Keratinocyte (primary cell): ENCODE data around the gene PARD3. TPM values are rescaled to one million over a fixed set of nuclear protein-coding genes. Genes with fewer than 3 reads are reported as not detected.

Experiments
- DNase-seq: peaks from one replicate; pipeline ENCODE4 v3.0.0-alpha.2; 2011; ENCODE audit warnings: low read depth, missing footprints, low spot score
- FAIRE-seq: peaks from 2 replicates; lab custom pipeline; 2011; peaks lifted over from hg19 to GRCh38; lab: Jason Lieb, UNC
- H2AFZ ChIP-seq: 2 replicates; pipeline ENCODE4 v1.6.0; 2012; ENCODE audit warnings: low read length, control low read depth, inconsistent platforms; ENCODE audit not compliant: control insufficient read depth
- H3K27ac ChIP-seq: 2 replicates; pipeline ENCODE4 v1.5.1; 2011; ENCODE audit warnings: low read length; ENCODE audit not compliant: control insufficient read depth, insufficient read depth
- H3K27me3 ChIP-seq: 3 replicates; pipeline ENCODE4 v1.6.0; 2011; ENCODE audit warnings: low read length; ENCODE audit not compliant: control insufficient read depth, insufficient read depth; ENCODE audit errors: extremely low read depth
- H3K36me3 ChIP-seq, 2 experiments: 2 replicates in 1 of 2; 3 replicates in 1 of 2; pipeline ENCODE4 v1.5.1; 2011; ENCODE audit warnings: low read length in 2 of 2, mild to moderate bottlenecking in 1 of 2; ENCODE audit not compliant: control insufficient read depth in 2 of 2, insufficient read depth in 2 of 2; ENCODE audit errors: extremely low read depth in 1 of 2
- H3K4me1 ChIP-seq: 3 replicates; pipeline ENCODE4 v1.5.1; 2011; ENCODE audit warnings: low read length; ENCODE audit not compliant: control insufficient read depth, insufficient read depth; ENCODE audit errors: extremely low read depth
- H3K4me2 ChIP-seq: 3 replicates; pipeline ENCODE4 v1.6.0; 2011; ENCODE audit warnings: low read depth, low read length; ENCODE audit not compliant: control insufficient read depth, insufficient read depth; ENCODE audit errors: extremely low read depth
- H3K4me3 ChIP-seq, 3 experiments: fragments of 200-600 bp in 1 of 3; sonication (generic) in 1 of 3; 2 replicates in 2 of 3; 3 replicates in 1 of 3; pipeline ENCODE4 v1.5.1; 2011 to 2016; ENCODE audit warnings: low read length in 3 of 3, mild to moderate bottlenecking in 3 of 3, control low read depth in 2 of 3, inconsistent platforms in 1 of 3, low read depth in 1 of 3, mixed read lengths in 1 of 3, mixed run types in 1 of 3, moderate library complexity in 1 of 3; ENCODE audit not compliant: control insufficient read depth in 2 of 3, insufficient read depth in 2 of 3; ENCODE audit errors: extremely low read depth in 1 of 3
- H3K79me2 ChIP-seq: 2 replicates; pipeline ENCODE4 v1.6.0; 2012; ENCODE audit warnings: low read length; ENCODE audit not compliant: control insufficient read depth, insufficient read depth
- H3K9ac ChIP-seq: 3 replicates; pipeline ENCODE4 v1.6.0; 2011; ENCODE audit warnings: low read length; ENCODE audit not compliant: control insufficient read depth, insufficient read depth; ENCODE audit errors: extremely low read depth
- H3K9me1 ChIP-seq: 3 replicates; pipeline ENCODE4 v1.6.0; 2011; ENCODE audit warnings: low read length; ENCODE audit not compliant: control insufficient read depth, insufficient read depth; ENCODE audit errors: extremely low read depth
- H3K9me3 ChIP-seq: 2 replicates; pipeline ENCODE4 v1.5.1; 2012; ENCODE audit warnings: low read depth, low read length; ENCODE audit not compliant: control insufficient read depth
- H4K20me1 ChIP-seq: 3 replicates; pipeline ENCODE4 v1.6.0; 2011; ENCODE audit warnings: low read length; ENCODE audit not compliant: control insufficient read depth, insufficient read depth; ENCODE audit errors: extremely low read depth
- EZH2 ChIP-seq: IDR thresholded peaks from one replicate; pipeline ENCODE4 v1.6.1; 2012; ENCODE audit warnings: inconsistent platforms, mild to moderate bottlenecking, low read length, moderate library complexity
- dilution Hi-C: fragments of 300-500 bp; cut with MboI; formaldehyde crosslinking; loops from one replicate; pipeline ENCODE4 v1.7.0; 2020; ENCODE audit warnings: low sequenced_read_pairs; ENCODE audit not compliant: extremely low pct_ligation_motif_present
- polyA plus RNA-seq, 5 experiments: library from polyadenylated mRNA; depleted of rRNA in 3 of 5; stranded (reverse) in 3 of 5; stranded (forward) in 1 of 5; unstranded in 1 of 5; fragments of >200 nt; gene quantifications; 1 replicate in 1 of 5; 2 replicates in 3 of 5; 3 replicates in 1 of 5; pipeline versions ENCODE4 v1.2.1 to v1.2.3, GENCODE V29; 2011 to 2012; ENCODE audit warnings: missing spikeins in 2 of 5, low read depth in 1 of 5, low replicate concordance in 1 of 5
- TF ChIP-seq, protein P1 (sequence below), 3 experiments: IDR thresholded peaks in 1 of 3; conservative IDR thresholded peaks in 1 of 3; optimal IDR thresholded peaks in 1 of 3; 2 replicates in 2 of 3; 3 replicates in 1 of 3; pipeline versions ENCODE3 to v1.5.1; 2011; ENCODE audit warnings: low read length in 3 of 3, mild to moderate bottlenecking in 3 of 3, moderate library complexity in 2 of 3, control low read depth in 1 of 3, inconsistent platforms in 1 of 3; ENCODE audit not compliant: insufficient read depth in 2 of 3; ENCODE audit errors: extremely low read depth in 1 of 3

The PARD3 gene
- polyA plus RNA-seq, 1 donor (not counting 4 experiments of a cell fraction or from before 2014, with no cell fraction given) = 46.4 TPM

DNA sequence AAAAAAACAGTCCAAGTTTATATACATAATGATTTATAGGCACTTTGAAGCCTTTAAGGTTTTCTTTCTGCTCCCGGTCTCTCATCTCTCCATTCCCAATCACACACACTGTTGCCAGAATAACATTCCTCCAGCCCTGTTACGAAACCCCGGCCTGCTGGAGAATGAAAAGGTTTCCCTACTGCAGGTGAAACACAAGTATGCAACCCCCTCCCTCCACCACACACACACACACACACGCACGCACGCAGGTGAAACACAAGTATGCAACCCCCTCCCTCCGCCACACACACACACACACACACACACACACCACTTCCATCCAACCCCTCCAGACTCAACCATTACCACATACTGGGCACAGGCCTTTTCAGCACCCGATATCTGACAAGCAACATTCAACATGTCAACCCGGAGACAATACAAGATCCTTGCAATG, 87.5 kb downstream of the PARD3 start:
- Histone ChIP-seq H3K4me3 (no peak overlapping the region), H3K79me2 (peaks cover 71% of the 10 kb centered on the region), H3K27me3 (no peaks in the 10 kb centered on the region), H3K4me2 (peak overlapping the region; percentile 51), H3K4me1 (peaks cover 51% of the 10 kb centered on the region), H3K36me3 (no peaks in the 10 kb centered on the region), H4K20me1 (no peaks in the 10 kb centered on the region), H3K27ac (no peak overlapping the region), H3K9me3 (no peaks in the 10 kb centered on the region), H3K9me1 (peaks cover 4% of the 10 kb centered on the region), H3K9ac (no peak overlapping the region), H2AFZ (no peak overlapping the region)
- DNase-seq = no peak
- TF ChIP-seq, protein P1, sequence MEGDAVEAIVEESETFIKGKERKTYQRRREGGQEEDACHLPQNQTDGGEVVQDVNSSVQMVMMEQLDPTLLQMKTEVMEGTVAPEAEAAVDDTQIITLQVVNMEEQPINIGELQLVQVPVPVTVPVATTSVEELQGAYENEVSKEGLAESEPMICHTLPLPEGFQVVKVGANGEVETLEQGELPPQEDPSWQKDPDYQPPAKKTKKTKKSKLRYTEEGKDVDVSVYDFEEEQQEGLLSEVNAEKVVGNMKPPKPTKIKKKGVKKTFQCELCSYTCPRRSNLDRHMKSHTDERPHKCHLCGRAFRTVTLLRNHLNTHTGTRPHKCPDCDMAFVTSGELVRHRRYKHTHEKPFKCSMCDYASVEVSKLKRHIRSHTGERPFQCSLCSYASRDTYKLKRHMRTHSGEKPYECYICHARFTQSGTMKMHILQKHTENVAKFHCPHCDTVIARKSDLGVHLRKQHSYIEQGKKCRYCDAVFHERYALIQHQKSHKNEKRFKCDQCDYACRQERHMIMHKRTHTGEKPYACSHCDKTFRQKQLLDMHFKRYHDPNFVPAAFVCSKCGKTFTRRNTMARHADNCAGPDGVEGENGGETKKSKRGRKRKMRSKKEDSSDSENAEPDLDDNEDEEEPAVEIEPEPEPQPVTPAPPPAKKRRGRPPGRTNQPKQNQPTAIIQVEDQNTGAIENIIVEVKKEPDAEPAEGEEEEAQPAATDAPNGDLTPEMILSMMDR (optimal IDR thresholded peaks at IDR 0.05 in 1 of 3, IDR thresholded peaks at IDR 0.05 in 1 of 3, conservative IDR thresholded peaks at IDR 0.05 in 1 of 3; ENCODE audit: extremely low read depth in 1 of 3, insufficient read depth in 2 of 3, low read length in 3 of 3) = no peak
- TF ChIP-seq EZH2 = no peak
- dilution Hi-C loops = no loop called here
- peak; percentile 66 for FAIRE-seq

DNA sequence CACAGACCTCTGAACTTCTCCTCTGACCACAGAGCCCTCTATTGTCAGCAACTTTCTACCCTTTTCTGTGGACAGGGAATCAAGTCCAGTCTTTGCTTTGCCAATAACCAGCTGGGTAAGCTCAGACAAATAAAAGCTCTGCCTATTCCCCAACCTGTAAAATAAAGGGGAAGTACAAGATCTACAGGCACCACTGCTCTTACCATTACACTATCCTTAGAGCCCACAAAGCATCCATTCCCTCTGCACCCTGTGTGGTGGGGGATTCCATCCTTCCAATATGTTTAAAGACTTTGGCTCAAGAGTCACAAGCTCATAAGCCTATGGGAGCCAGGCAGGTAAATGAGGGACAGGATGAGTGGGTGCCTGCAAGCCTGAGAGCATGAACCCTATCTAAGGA, 88.2 kb downstream of the PARD3 start:
- Histone ChIP-seq H3K36me3 (no peaks in the 10 kb centered on the region), H4K20me1 (no peaks in the 10 kb centered on the region), H3K4me2 (no peak overlapping the region), H3K79me2 (peaks cover 75% of the 10 kb centered on the region), H3K4me1 (peaks cover 51% of the 10 kb centered on the region), H3K9me3 (no peaks in the 10 kb centered on the region), H3K4me3 (no peak overlapping the region), H3K27ac (no peak overlapping the region), H3K9me1 (peaks cover 4% of the 10 kb centered on the region), H3K27me3 (no peaks in the 10 kb centered on the region), H3K9ac (peak overlapping the region; percentile 28), H2AFZ (no peak overlapping the region)
- FAIRE-seq (no peak), DNase-seq (no peak)
- TF ChIP-seq, protein P1 (optimal IDR thresholded peaks at IDR 0.05 in 1 of 3, IDR thresholded peaks at IDR 0.05 in 1 of 3, conservative IDR thresholded peaks at IDR 0.05 in 1 of 3; ENCODE audit: extremely low read depth in 1 of 3, insufficient read depth in 2 of 3, low read length in 3 of 3) = no peak
- no peak for TF ChIP-seq EZH2
- dilution Hi-C loops = no loop called here
